ENCODE results near the gene TBC1D5. TPM values are rescaled to one million over a fixed set of nuclear protein-coding genes. Genes with fewer than 3 reads are reported as not detected.
"Not testable (repeated sequence)": the region's sequence is repeated elsewhere in the genome, so short reads cannot be mapped to it uniquely, and the experiment has no call there.

TBC1D5 gene
- total RNA-seq, 1 donor from 2014 or later = 67.1 TPM

DNA sequence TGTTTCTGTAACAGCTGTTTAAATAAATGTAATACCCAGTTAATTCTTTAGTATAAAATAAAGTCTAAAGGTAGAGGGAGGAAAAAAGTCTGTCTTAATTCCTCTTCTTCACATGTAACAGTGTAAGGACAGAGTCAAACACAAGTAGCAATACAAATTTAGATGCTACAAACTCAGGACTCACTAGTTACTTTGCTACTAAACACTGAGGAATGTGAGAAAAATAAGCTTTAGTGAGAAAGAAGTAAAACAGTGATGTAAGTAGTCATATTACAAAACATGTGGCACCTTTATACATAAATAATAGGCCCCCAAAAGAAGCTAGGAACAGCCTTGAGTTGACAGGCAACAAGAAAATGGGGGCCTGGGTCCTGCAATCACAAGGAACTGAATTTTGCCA lies 113.0 kb downstream of the TBC1D5 start:
- TF ChIP-seq, protein P1, sequence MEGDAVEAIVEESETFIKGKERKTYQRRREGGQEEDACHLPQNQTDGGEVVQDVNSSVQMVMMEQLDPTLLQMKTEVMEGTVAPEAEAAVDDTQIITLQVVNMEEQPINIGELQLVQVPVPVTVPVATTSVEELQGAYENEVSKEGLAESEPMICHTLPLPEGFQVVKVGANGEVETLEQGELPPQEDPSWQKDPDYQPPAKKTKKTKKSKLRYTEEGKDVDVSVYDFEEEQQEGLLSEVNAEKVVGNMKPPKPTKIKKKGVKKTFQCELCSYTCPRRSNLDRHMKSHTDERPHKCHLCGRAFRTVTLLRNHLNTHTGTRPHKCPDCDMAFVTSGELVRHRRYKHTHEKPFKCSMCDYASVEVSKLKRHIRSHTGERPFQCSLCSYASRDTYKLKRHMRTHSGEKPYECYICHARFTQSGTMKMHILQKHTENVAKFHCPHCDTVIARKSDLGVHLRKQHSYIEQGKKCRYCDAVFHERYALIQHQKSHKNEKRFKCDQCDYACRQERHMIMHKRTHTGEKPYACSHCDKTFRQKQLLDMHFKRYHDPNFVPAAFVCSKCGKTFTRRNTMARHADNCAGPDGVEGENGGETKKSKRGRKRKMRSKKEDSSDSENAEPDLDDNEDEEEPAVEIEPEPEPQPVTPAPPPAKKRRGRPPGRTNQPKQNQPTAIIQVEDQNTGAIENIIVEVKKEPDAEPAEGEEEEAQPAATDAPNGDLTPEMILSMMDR (IDR thresholded peaks at IDR 0.05; ENCODE audit: insufficient read depth, low read length, severe bottlenecking) = no peak
- FAIRE-seq = no peak
- no peaks in the 10 kb centered on the region for H3K27me3 ChIP-seq (ENCODE audit: control insufficient read depth, insufficient read depth, low read length)
- H3K36me3 ChIP-seq (ENCODE audit: control insufficient read depth, insufficient read depth, low read length) = no peaks in the 10 kb centered on the region
- no peak overlapping the region for H3K4me3 ChIP-seq (ENCODE audit: low read depth, low read length)
- no peak for DNase-seq (ENCODE audit: low read depth)

GRCh38 chr3:17626395-17626794 lies 116.0 kb downstream of the TBC1D5 start:
- TF ChIP-seq, protein P1 (IDR thresholded peaks at IDR 0.05; ENCODE audit: insufficient read depth, low read length, severe bottlenecking) = no peak
- Histone ChIP-seq H3K36me3 (ENCODE audit: control insufficient read depth, insufficient read depth, low read length) (no peaks in the 10 kb centered on the region), H3K4me3 (ENCODE audit: low read depth, low read length) (no peak overlapping the region), H3K27me3 (ENCODE audit: control insufficient read depth, insufficient read depth, low read length) (no peaks in the 10 kb centered on the region)
- FAIRE-seq (peak; percentile 50), DNase-seq (ENCODE audit: low read depth) (no peak)

DNA sequence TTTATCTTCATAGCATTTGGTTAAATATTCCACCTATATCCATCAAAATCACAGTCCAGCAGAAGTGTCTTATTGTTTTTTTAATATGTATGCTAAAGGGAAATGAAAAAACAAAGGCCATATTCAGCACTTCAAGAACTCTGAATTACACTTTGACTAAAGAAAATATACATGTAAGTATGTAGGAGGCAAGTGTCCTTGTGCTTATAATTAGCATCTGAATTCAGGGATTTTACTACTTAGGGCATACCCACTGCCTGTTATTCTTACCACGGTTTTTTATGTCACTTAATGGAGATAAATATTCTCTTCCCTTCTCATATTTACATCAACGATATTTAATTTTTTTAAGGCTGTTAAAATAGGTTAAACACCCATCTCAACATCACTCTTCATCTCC lies 117.3 kb downstream of the TBC1D5 start:
- Histone ChIP-seq H3K36me3 (ENCODE audit: control insufficient read depth, insufficient read depth, low read length) (no peaks in the 10 kb centered on the region), H3K27me3 (ENCODE audit: control insufficient read depth, insufficient read depth, low read length) (no peaks in the 10 kb centered on the region), H3K4me3 (ENCODE audit: low read depth, low read length) (no peak overlapping the region)
- DNase-seq (ENCODE audit: low read depth) (no peak), FAIRE-seq (no peak)
- TF ChIP-seq, protein P1 (IDR thresholded peaks at IDR 0.05; ENCODE audit: insufficient read depth, low read length, severe bottlenecking) = no peak

DNA sequence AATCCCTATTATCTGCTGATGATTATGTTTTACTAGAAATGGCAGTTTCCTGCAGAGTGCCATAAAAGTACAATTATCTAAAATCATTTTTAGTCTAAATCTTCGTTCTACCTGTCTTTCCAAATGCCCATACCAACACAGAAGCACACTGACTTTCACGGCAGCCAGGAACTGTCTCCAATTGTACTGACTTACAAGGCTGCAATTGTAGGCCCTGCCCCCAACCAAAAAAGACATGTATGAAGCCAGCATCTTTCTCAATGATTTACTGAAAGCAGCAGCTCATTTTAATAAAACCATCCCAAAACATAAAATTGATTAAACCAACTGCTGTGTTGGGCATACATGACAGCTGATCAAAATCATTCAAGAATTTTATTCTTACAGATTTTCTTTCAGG lies 119.0 kb downstream of the TBC1D5 start:
- Histone ChIP-seq H3K36me3 (ENCODE audit: control insufficient read depth, insufficient read depth, low read length) (peaks cover 2% of the 10 kb centered on the region), H3K27me3 (ENCODE audit: control insufficient read depth, insufficient read depth, low read length) (no peaks in the 10 kb centered on the region), H3K4me3 (ENCODE audit: low read depth, low read length) (no peak overlapping the region)
- TF ChIP-seq, protein P1 (IDR thresholded peaks at IDR 0.05; ENCODE audit: insufficient read depth, low read length, severe bottlenecking) = no peak
- no peak for FAIRE-seq
- no peak for DNase-seq (ENCODE audit: low read depth)

- no peak for FAIRE-seq
- H3K36me3 ChIP-seq (ENCODE audit: control insufficient read depth, insufficient read depth, low read length) = peaks cover 3% of the 10 kb centered on the region
- no peaks in the 10 kb centered on the region for H3K27me3 ChIP-seq (ENCODE audit: control insufficient read depth, insufficient read depth, low read length)
- H3K4me3 ChIP-seq (ENCODE audit: low read depth, low read length) = no peak overlapping the region
- DNase-seq (ENCODE audit: low read depth) = no peak
- TF ChIP-seq, protein P1 (IDR thresholded peaks at IDR 0.05; ENCODE audit: insufficient read depth, low read length, severe bottlenecking) = no peak
Measured at GRCh38 chr3:17619968-17620367, 122.5 kb downstream of the TBC1D5 start.

GRCh38 chr3:17613017-17613416 lies 129.4 kb downstream of the TBC1D5 start:
- H3K4me3 ChIP-seq (ENCODE audit: low read depth, low read length); DNase-seq (ENCODE audit: low read depth); H3K27me3 ChIP-seq (ENCODE audit: control insufficient read depth, insufficient read depth, low read length); FAIRE-seq; H3K36me3 ChIP-seq (ENCODE audit: control insufficient read depth, insufficient read depth, low read length): not testable (repeated sequence)

Measured in bronchial epithelial cell (primary cell).